ENCODE measurements around the gene CMIP.

Gene CMIP

GRCh38 chr16:81554979-81555378 is 110.4 kb downstream of the CMIP start:
- no peak overlapping the region for H3K9ac ChIP-seq (ENCODE audit: low read depth, low read length, poor library complexity, severe bottlenecking)
- H3K36me3 ChIP-seq (ENCODE audit: insufficient read depth, low read length): no peaks in the 10 kb centered on the region
- no peaks in the 10 kb centered on the region for H3F3A ChIP-seq (ENCODE audit: low read depth)
- H3K79me2 ChIP-seq (ENCODE audit: insufficient read depth, low read length): peaks cover 18% of the 10 kb centered on the region; the same call in 1 of the 2 replicates
- H3K9me3 ChIP-seq (ENCODE audit: insufficient read depth, low read depth, low read length): no peaks in the 10 kb centered on the region
- no peaks in the 10 kb centered on the region for H3K9me2 ChIP-seq (replicated peaks; ENCODE audit: low read depth, low read length)
- TF ChIP-seq CTCF (conservative IDR thresholded peaks at IDR 0.05; ENCODE audit: low read length) (no peak), EZH2phosphoT487 (IDR thresholded peaks at IDR 0.05; ENCODE audit: borderline replicate concordance) (no peak)
- H3K27me3 ChIP-seq (ENCODE audit: insufficient read depth, low read length, poor library complexity, severe bottlenecking): no peaks in the 10 kb centered on the region
- no peak overlapping the region for H2AFZ ChIP-seq (ENCODE audit: low read length)
- no peak overlapping the region for H3K4me2 ChIP-seq (ENCODE audit: low read depth, low read length, poor library complexity, severe bottlenecking)
- H3K4me3 ChIP-seq (ENCODE audit: low read length, poor library complexity, severe bottlenecking): no peak overlapping the region
- no peaks in the 10 kb centered on the region for H4K20me1 ChIP-seq (ENCODE audit: insufficient read depth, low read length, poor library complexity, severe bottlenecking)
- H3K4me1 ChIP-seq (ENCODE audit: insufficient read depth, low read length, poor library complexity, severe bottlenecking): no peaks in the 10 kb centered on the region

- no peaks in the 10 kb centered on the region for H4K20me1 ChIP-seq (ENCODE audit: insufficient read depth, low read length, poor library complexity, severe bottlenecking)
- H3K4me1 ChIP-seq (ENCODE audit: insufficient read depth, low read length, poor library complexity, severe bottlenecking): no peaks in the 10 kb centered on the region
- no peak overlapping the region for H3K9ac ChIP-seq (ENCODE audit: low read depth, low read length, poor library complexity, severe bottlenecking)
- no peaks in the 10 kb centered on the region for H3K9me2 ChIP-seq (replicated peaks; ENCODE audit: low read depth, low read length)
- TF ChIP-seq EZH2phosphoT487 (IDR thresholded peaks at IDR 0.05; ENCODE audit: borderline replicate concordance) (no peak), CTCF (conservative IDR thresholded peaks at IDR 0.05; ENCODE audit: low read length) (no peak)
- no peak overlapping the region for H2AFZ ChIP-seq (ENCODE audit: low read length)
- no peaks in the 10 kb centered on the region for H3K9me3 ChIP-seq (ENCODE audit: insufficient read depth, low read depth, low read length)
- no peaks in the 10 kb centered on the region for H3F3A ChIP-seq (ENCODE audit: low read depth)
- H3K27me3 ChIP-seq (ENCODE audit: insufficient read depth, low read length, poor library complexity, severe bottlenecking): no peaks in the 10 kb centered on the region
- no peak overlapping the region for H3K4me3 ChIP-seq (ENCODE audit: low read length, poor library complexity, severe bottlenecking)
- peaks cover 14% of the 10 kb centered on the region; the same call in 1 of the 2 replicates for H3K79me2 ChIP-seq (ENCODE audit: insufficient read depth, low read length)
- H3K4me2 ChIP-seq (ENCODE audit: low read depth, low read length, poor library complexity, severe bottlenecking): no peak overlapping the region
- H3K36me3 ChIP-seq (ENCODE audit: insufficient read depth, low read length): no peaks in the 10 kb centered on the region
Observed at GRCh38 chr16:81555660-81556059, 111.1 kb downstream of the CMIP start.

- Histone ChIP-seq H3K4me2 (ENCODE audit: low read depth, low read length, poor library complexity, severe bottlenecking) (no peak overlapping the region), H3K9me2 (replicated peaks; ENCODE audit: low read depth, low read length) (no peaks in the 10 kb centered on the region), H3K4me3 (ENCODE audit: low read length, poor library complexity, severe bottlenecking) (no peak overlapping the region), H3K9ac (ENCODE audit: low read depth, low read length, poor library complexity, severe bottlenecking) (no peak overlapping the region), H3K9me3 (ENCODE audit: insufficient read depth, low read depth, low read length) (no peaks in the 10 kb centered on the region), H4K20me1 (ENCODE audit: insufficient read depth, low read length, poor library complexity, severe bottlenecking) (no peaks in the 10 kb centered on the region), H3K27me3 (ENCODE audit: insufficient read depth, low read length, poor library complexity, severe bottlenecking) (no peaks in the 10 kb centered on the region), H3K36me3 (ENCODE audit: insufficient read depth, low read length) (no peaks in the 10 kb centered on the region), H2AFZ (ENCODE audit: low read length) (no peak overlapping the region), H3K4me1 (ENCODE audit: insufficient read depth, low read length, poor library complexity, severe bottlenecking) (no peaks in the 10 kb centered on the region), H3K79me2 (ENCODE audit: insufficient read depth, low read length) (peaks cover 13% of the 10 kb centered on the region; the same call in 1 of the 2 replicates), H3F3A (ENCODE audit: low read depth) (no peaks in the 10 kb centered on the region)
- TF ChIP-seq EZH2phosphoT487 (IDR thresholded peaks at IDR 0.05; ENCODE audit: borderline replicate concordance) (no peak), CTCF (conservative IDR thresholded peaks at IDR 0.05; ENCODE audit: low read length) (no peak)
Observed at GRCh38 chr16:81556715-81557284, 112.2 kb downstream of the CMIP start.

Data from Loucy (cell line).